WTC11 (cell line): ENCODE results near the gene TKFC.

ENCODE experiments used
- CBFB ChIP-seq: sonication (generic); formaldehyde crosslinking; IDR thresholded peaks from 2 replicates; pipeline ENCODE4 v1.8.1; 2022; ENCODE audit warnings: mild to moderate bottlenecking, low read depth, missing genetic modification reagents
- CREB1 ChIP-seq: sonication (generic); formaldehyde crosslinking; IDR thresholded peaks from 2 replicates; pipeline ENCODE4 v1.8.0; 2023; ENCODE audit warnings: mild to moderate bottlenecking, missing genetic modification reagents
- CTCF ChIP-seq: fragments of 200-600 bp; IDR thresholded peaks from 2 replicates; pipeline ENCODE4 v1.8.0; 2022; ENCODE audit warnings: antibody characterized with exemption
- FOXP1 ChIP-seq: sonication (generic); formaldehyde crosslinking; IDR thresholded peaks from 2 replicates; pipeline ENCODE4 v1.8.0; 2022; ENCODE audit warnings: missing genetic modification reagents, mild to moderate bottlenecking, moderate library complexity, borderline replicate concordance
- HMGXB4 ChIP-seq: sonication (generic); formaldehyde crosslinking; IDR thresholded peaks from 2 replicates; pipeline ENCODE4 v1.8.1; 2023; ENCODE audit warnings: mild to moderate bottlenecking, moderate library complexity, missing genetic modification reagents
- ZBTB43 ChIP-seq: sonication (generic); formaldehyde crosslinking; IDR thresholded peaks from 2 replicates; pipeline ENCODE4 v1.8.1; 2023; ENCODE audit warnings: mild to moderate bottlenecking, missing genetic modification reagents
- ZNF121 ChIP-seq: sonication (generic); formaldehyde crosslinking; IDR thresholded peaks from 2 replicates; pipeline ENCODE4 v1.8.0; 2023; ENCODE audit warnings: missing genetic modification reagents
- TF ChIP-seq, protein P1 (sequence below): sonication (generic); formaldehyde crosslinking; IDR thresholded peaks from 2 replicates; pipeline ENCODE4 v1.8.1; 2022; ENCODE audit warnings: low read depth, missing genetic modification reagents, borderline replicate concordance

GRCh38 chr11:61331651-61332050 is 1.4 kb upstream of the TKFC start:
- TF ChIP-seq CTCF (no peak), FOXP1 (no peak), ZNF121 (CRISPR knock-in tag) (no peak), CBFB (CRISPR knock-in tag) (no peak), CREB1 (CRISPR knock-in tag) (no peak), ZBTB43 (CRISPR knock-in tag) (no peak), HMGXB4 (CRISPR knock-in tag) (no peak)
- TF ChIP-seq, protein P1, sequence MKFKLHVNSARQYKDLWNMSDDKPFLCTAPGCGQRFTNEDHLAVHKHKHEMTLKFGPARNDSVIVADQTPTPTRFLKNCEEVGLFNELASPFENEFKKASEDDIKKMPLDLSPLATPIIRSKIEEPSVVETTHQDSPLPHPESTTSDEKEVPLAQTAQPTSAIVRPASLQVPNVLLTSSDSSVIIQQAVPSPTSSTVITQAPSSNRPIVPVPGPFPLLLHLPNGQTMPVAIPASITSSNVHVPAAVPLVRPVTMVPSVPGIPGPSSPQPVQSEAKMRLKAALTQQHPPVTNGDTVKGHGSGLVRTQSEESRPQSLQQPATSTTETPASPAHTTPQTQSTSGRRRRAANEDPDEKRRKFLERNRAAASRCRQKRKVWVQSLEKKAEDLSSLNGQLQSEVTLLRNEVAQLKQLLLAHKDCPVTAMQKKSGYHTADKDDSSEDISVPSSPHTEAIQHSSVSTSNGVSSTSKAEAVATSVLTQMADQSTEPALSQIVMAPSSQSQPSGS: no peak
